Right atrium auricular region (tissue), 2 donors: ENCODE measurements around the gene ITPRID2. TPM values are rescaled to one million over a fixed set of nuclear protein-coding genes. Genes with fewer than 3 reads are reported as not detected.
"Not testable (repeated sequence)": the region's sequence is repeated elsewhere in the genome, so short reads cannot be mapped to it uniquely, and the experiment has no call there.

ENCODE experiments used
- DNase-seq: peaks from one replicate; pipeline ENCODE4 v3.0.0-alpha.2; 2019; ENCODE audit warnings: low spot score
- H3K27ac ChIP-seq, 2 donors: fragments of 200-600 bp; sonication (generic); 1 replicate in 1 of 2; 2 replicates in 1 of 2; pipeline ENCODE4 v1.5.1; 2016 to 2019
- H3K27me3 ChIP-seq, 2 donors: fragments of 200-600 bp; sonication (generic); one replicate each; pipeline versions ENCODE4 v1.5.1 to v1.6.0; 2017 to 2019
- H3K36me3 ChIP-seq: fragments of 200-600 bp; sonication (generic); one replicate; pipeline ENCODE4 v1.5.1; 2016
- H3K4me1 ChIP-seq, 2 donors: fragments of 200-600 bp; sonication (generic); one replicate each; pipeline versions ENCODE4 v1.5.1 to v1.6.0; 2017 to 2019
- H3K4me3 ChIP-seq, 2 donors: fragments of 200-600 bp; sonication (generic); 1 replicate in 1 of 2; 2 replicates in 1 of 2; pipeline ENCODE4 v1.5.1; 2017 to 2019; ENCODE audit warnings: mild to moderate bottlenecking in 1 of 2, moderate library complexity in 1 of 2
- H3K9me3 ChIP-seq, 2 donors: fragments of 200-600 bp; sonication (generic); one replicate each; pipeline ENCODE4 v1.5.1; 2019
- CTCF ChIP-seq, 2 donors: fragments of 200-600 bp; sonication (generic); IDR thresholded peaks; one replicate each; pipeline ENCODE4 v1.5.1; 2019; ENCODE audit warnings: antibody characterized with exemption in 2 of 2
- total RNA-seq, 2 donors: library from RNA; depleted of rRNA; stranded (reverse); fragments of >200 nt; gene quantifications; one replicate each; pipeline ENCODE4 v1.1.0, GENCODE V29; 2016

ITPRID2 gene
- total RNA-seq, 2 donors from 2014 or later, result 52.0 to 56.5 TPM

- H3K9me3 ChIP-seq, result no peaks in the 10 kb centered on the region
- H3K27me3 ChIP-seq, result no peaks in the 10 kb centered on the region
- H3K36me3 ChIP-seq, result no peaks in the 10 kb centered on the region
- H3K4me3 ChIP-seq, result no peak overlapping the region
- no peak overlapping the region for H3K27ac ChIP-seq
- no peak for DNase-seq
- TF ChIP-seq CTCF (IDR thresholded peaks at IDR 0.05), result no peak
- no peaks in the 10 kb centered on the region for H3K4me1 ChIP-seq
Observed at GRCh38 chr2:181949047-181949446, 57.5 kb downstream of the ITPRID2 start.

GRCh38 chr2:181952404-181953226 lies 61.1 kb downstream of the ITPRID2 start:
- H3K4me3 ChIP-seq, result no peak overlapping the region
- no peak overlapping the region for H3K27ac ChIP-seq
- H3K36me3 ChIP-seq, result no peaks in the 10 kb centered on the region
- no peaks in the 10 kb centered on the region for H3K4me1 ChIP-seq
- DNase-seq, result no peak
- TF ChIP-seq CTCF (IDR thresholded peaks at IDR 0.05), result no peak
- H3K27me3 ChIP-seq, result no peaks in the 10 kb centered on the region
- no peaks in the 10 kb centered on the region for H3K9me3 ChIP-seq

- H3K4me3 ChIP-seq, result peak overlapping the region; percentile 18 to 40
- DNase-seq, result peak; percentile 68
- no peaks in the 10 kb centered on the region for H3K9me3 ChIP-seq
- H3K27me3 ChIP-seq, result no peaks in the 10 kb centered on the region
- no peaks in the 10 kb centered on the region for H3K36me3 ChIP-seq
- H3K27ac ChIP-seq, result no peak overlapping the region
- no peaks in the 10 kb centered on the region for H3K4me1 ChIP-seq
- peak; percentile 61 to 80 for TF ChIP-seq CTCF (IDR thresholded peaks at IDR 0.05)
Observed at GRCh38 chr2:181953881-181954537, 62.5 kb downstream of the ITPRID2 start.

DNA sequence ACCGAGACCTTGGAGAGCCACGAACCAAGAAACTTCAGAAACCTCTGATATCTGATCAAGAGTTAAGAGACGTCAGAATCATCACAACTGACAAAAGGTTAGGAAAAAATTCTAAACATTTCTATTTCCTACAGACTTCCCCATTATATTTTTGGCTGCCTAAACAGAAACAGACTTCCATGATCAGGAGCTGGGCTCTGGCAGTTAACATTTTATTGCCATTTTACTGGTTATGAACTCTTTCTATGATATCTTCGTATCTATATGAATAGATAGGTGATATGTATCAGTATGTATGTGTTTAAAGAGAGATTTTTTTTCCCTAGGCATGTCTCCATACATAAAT lies 63.0 kb downstream of the ITPRID2 start:
- Histone ChIP-seq H3K9me3 (no peaks in the 10 kb centered on the region), H3K4me1 (no peaks in the 10 kb centered on the region), H3K36me3 (no peaks in the 10 kb centered on the region), H3K27me3 (no peaks in the 10 kb centered on the region), H3K4me3 (peak overlapping the region; percentile 18 to 40), H3K27ac (no peak overlapping the region)
- no peak for TF ChIP-seq CTCF (IDR thresholded peaks at IDR 0.05)
- DNase-seq, result no peak

GRCh38 chr2:181955010-181955409 lies 63.5 kb downstream of the ITPRID2 start:
- Histone ChIP-seq H3K36me3 (no peaks in the 10 kb centered on the region), H3K27ac (no peak overlapping the region), H3K4me3 (no peak overlapping the region), H3K9me3 (no peaks in the 10 kb centered on the region), H3K27me3 (no peaks in the 10 kb centered on the region), H3K4me1 (no peaks in the 10 kb centered on the region)
- no peak for TF ChIP-seq CTCF (IDR thresholded peaks at IDR 0.05)
- DNase-seq, result no peak

DNA sequence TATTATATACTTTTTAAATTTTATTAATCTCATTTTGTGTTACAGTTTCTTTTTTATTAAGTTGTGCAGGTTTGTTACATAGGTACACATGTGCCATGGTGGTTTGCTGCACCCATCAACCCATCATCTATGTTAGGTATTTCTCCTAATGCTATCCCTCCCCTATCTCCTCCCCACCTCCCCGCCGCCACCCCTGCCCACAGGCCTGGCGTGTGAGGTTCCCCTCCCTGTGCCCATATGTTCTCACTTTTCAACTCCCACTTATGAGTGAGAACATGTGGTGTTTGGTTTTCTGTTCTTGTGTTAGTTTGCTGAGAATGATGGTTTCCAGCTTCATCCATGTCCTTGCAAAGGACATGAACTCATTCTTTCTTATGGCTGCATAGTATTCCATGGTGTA lies 64.3 kb downstream of the ITPRID2 start:
- not testable (repeated sequence) for H3K27ac ChIP-seq, H3K4me3 ChIP-seq, DNase-seq, H3K4me1 ChIP-seq, H3K9me3 ChIP-seq, H3K36me3 ChIP-seq, H3K27me3 ChIP-seq
